Common myeloid progenitor, CD34-positive (primary cell): ENCODE data around the gene MTFP1.

Source experiments
- CTCF ChIA-PET: fragments of 350-600 bp; sonication (Branson Sonifier 250); formaldehyde crosslinking; loops from one replicate; lab custom pipeline; 2021; ENCODE audit warnings: antibody characterized with exemption; lab: Charles Lee
- POLR2A ChIA-PET: fragments of 350-600 bp; sonication (Branson Sonifier 250); formaldehyde crosslinking; loops from one replicate; lab custom pipeline; 2021; ENCODE audit warnings: antibody characterized with exemption; lab: Charles Lee
- DNase-seq, 3 donors: peaks; one replicate each; pipeline versions ENCODE4 v3.0.0 to v3.0.0-alpha.2; 2013
- H3K27ac ChIP-seq, 2 experiments: 1 replicate in 1 of 2; 2 replicates in 1 of 2; pipeline ENCODE4 v1.7.0; 2013; ENCODE audit warnings: inconsistent platforms in 2 of 2, low read length in 2 of 2, mild to moderate bottlenecking in 2 of 2, low read depth in 1 of 2, moderate library complexity in 1 of 2; ENCODE audit not compliant: severe bottlenecking in 2 of 2, insufficient read depth in 1 of 2, poor library complexity in 1 of 2
- H3K27me3 ChIP-seq, 5 experiments: replicated peaks in 2 of 5; 1 replicate in 3 of 5; 2 replicates in 2 of 5; pipeline versions ENCODE4 v1.6.1 to v1.7.0; 2013; ENCODE audit warnings: low read length in 4 of 5, mild to moderate bottlenecking in 2 of 5, moderate library complexity in 2 of 5, inconsistent platforms in 1 of 5; ENCODE audit not compliant: insufficient read depth in 5 of 5, control insufficient read depth in 4 of 5
- H3K36me3 ChIP-seq, 4 experiments: 1 replicate in 2 of 4; 2 replicates in 2 of 4; pipeline versions ENCODE4 v1.6.1 to v1.7.0; 2013; ENCODE audit warnings: low read length in 3 of 4, control low read depth in 1 of 4, mild to moderate bottlenecking in 1 of 4; ENCODE audit not compliant: control insufficient read depth in 4 of 4, insufficient read depth in 4 of 4
- H3K4me1 ChIP-seq, 4 experiments: 1 replicate in 3 of 4; 2 replicates in 1 of 4; pipeline versions ENCODE4 v1.6.1 to v1.7.1; 2013; ENCODE audit warnings: low read length in 3 of 4, mild to moderate bottlenecking in 3 of 4, control low read depth in 1 of 4, inconsistent platforms in 1 of 4, moderate library complexity in 1 of 4; ENCODE audit not compliant: control insufficient read depth in 4 of 4, insufficient read depth in 4 of 4; ENCODE audit errors: control extremely low read depth in 1 of 4
- H3K4me3 ChIP-seq, 7 experiments: 1 replicate in 4 of 7; 2 replicates in 3 of 7; pipeline versions ENCODE4 v1.5.1 to v1.7.0; 2013; ENCODE audit warnings: mild to moderate bottlenecking in 7 of 7, low read length in 6 of 7, moderate library complexity in 6 of 7, inconsistent platforms in 2 of 7, low read depth in 2 of 7, control low read depth in 1 of 7; ENCODE audit not compliant: insufficient read depth in 4 of 7, control insufficient read depth in 1 of 7; ENCODE audit errors: extremely low read depth in 1 of 7
- H3K9me3 ChIP-seq, 5 experiments: 1 replicate in 4 of 5; 2 replicates in 1 of 5; pipeline versions ENCODE4 v1.6.1 to v1.7.1; 2013; ENCODE audit warnings: low read length in 4 of 5, mild to moderate bottlenecking in 2 of 5, inconsistent platforms in 1 of 5, low read depth in 1 of 5, moderate library complexity in 1 of 5; ENCODE audit not compliant: control insufficient read depth in 4 of 5, insufficient read depth in 2 of 5; ENCODE audit errors: control extremely low read depth in 1 of 5
- WGBS: methylation state at CpG from one replicate; pipeline ENCODE4 v1.1.5; 2013; ENCODE audit not compliant: insufficient coverage; 5-methylcytosine and 5-hydroxymethylcytosine counted together

Gene MTFP1

GRCh38 chr22:30420347-30421125 is 5.0 kb upstream of the MTFP1 start:
- 96% methylated on average over 4 of the region's 6 CpGs for WGBS
- H3K36me3 ChIP-seq = peaks cover 2 to 31% (median 10%) of the 10 kb centered on the region in 4 experiments
- ChIA-PET POLR2A (no interaction called here), CTCF (interaction anchor here (1.7 to 6.8 kb wide), 2 partner anchors 8 to 14 kb away, joined by 5 to 42 read pairs; no protein-coding TSS in a partner anchor)
- H3K27me3 ChIP-seq = no peaks in the 10 kb centered on the region
- H3K4me3 ChIP-seq = no peak overlapping the region
- no peak overlapping the region for H3K27ac ChIP-seq
- peaks cover 9 to 33% (median 29%) of the 10 kb centered on the region in 4 experiments for H3K4me1 ChIP-seq
- no peaks in the 10 kb centered on the region for H3K9me3 ChIP-seq
- no peak for DNase-seq

- peaks cover 9 to 44% (median 41%) of the 10 kb centered on the region in 4 experiments for H3K4me1 ChIP-seq
- DNase-seq = peak in 2 of 3 donors; percentile 52 to 71
- ChIA-PET POLR2A (interaction anchor here (1.0 kb wide), 1 partner anchor 24 kb away, joined by 3 read pairs; the partner anchor contains the start of gene SEC14L2), CTCF (interaction anchor here (1.0 to 6.8 kb wide), 8 partner anchors 9 to 134 kb away, joined by 3 to 42 read pairs (median 4); no protein-coding TSS in a partner anchor)
- H3K9me3 ChIP-seq = no peaks in the 10 kb centered on the region
- H3K27me3 ChIP-seq = no peaks in the 10 kb centered on the region
- whole genome bisulfite sequencing = 82% methylated on average over 8 of the region's 8 CpGs
- H3K27ac ChIP-seq = peak overlapping the region in 1 of 2 experiments; percentile 61
- H3K4me3 ChIP-seq = no peak overlapping the region
- H3K36me3 ChIP-seq = peaks cover 0 to 22% (median 4%) of the 10 kb centered on the region in 4 experiments
These were observed 3.7 kb upstream of the MTFP1 start for GRCh38 chr22:30421695-30422480.

GRCh38 chr22:30422481-30423300 is 2.9 kb upstream of the MTFP1 start:
- H3K4me3 ChIP-seq = peak overlapping the region; percentile 54 to 85 (median 75)
- CTCF ChIA-PET = interaction anchor here (0.7 to 6.8 kb wide), 13 partner anchors 10 to 135 kb away, joined by 3 to 42 read pairs (median 4); partner anchors contain the start of genes SEC14L2 and SEC14L3
- DNase-seq = peak in 2 of 3 donors; percentile 27 to 40
- peaks cover 0 to 27% (median 3%) of the 10 kb centered on the region in 4 experiments for H3K36me3 ChIP-seq
- H3K27ac ChIP-seq = peak overlapping the region; percentile 81 to 88
- POLR2A ChIA-PET = no interaction called here
- H3K27me3 ChIP-seq = no peaks in the 10 kb centered on the region
- WGBS = 51% methylated on average over 18 of the region's 18 CpGs
- H3K4me1 ChIP-seq = peaks cover 9 to 44% (median 41%) of the 10 kb centered on the region in 4 experiments
- no peaks in the 10 kb centered on the region for H3K9me3 ChIP-seq

- no peaks in the 10 kb centered on the region for H3K27me3 ChIP-seq
- CTCF ChIA-PET = interaction anchor here (1.0 to 6.8 kb wide), 11 partner anchors 11 to 137 kb away, joined by 3 to 42 read pairs (median 4); partner anchors contain the start of gene SEC14L2
- H3K4me1 ChIP-seq = peaks cover 9 to 44% (median 41%) of the 10 kb centered on the region in 4 experiments
- no peak for DNase-seq
- H3K36me3 ChIP-seq = peaks cover 0 to 29% (median 3%) of the 10 kb centered on the region in 4 experiments
- no peaks in the 10 kb centered on the region for H3K9me3 ChIP-seq
- peak overlapping the region; percentile 81 to 88 for H3K27ac ChIP-seq
- 0% methylated on average over 26 of the region's 45 CpGs for WGBS
- POLR2A ChIA-PET = interaction anchor here (0.5 to 0.7 kb wide), 2 partner anchors 8 to 109 kb away, joined by 3 read pairs; no protein-coding TSS in a partner anchor
- peak overlapping the region; percentile 54 to 85 (median 75) for H3K4me3 ChIP-seq
These were observed 2.1 kb upstream of the MTFP1 start for GRCh38 chr22:30423301-30423958.

GRCh38 chr22:30423959-30424533 is 1.5 kb upstream of the MTFP1 start:
- Histone ChIP-seq H3K36me3 (peaks cover 0 to 29% (median 1%) of the 10 kb centered on the region in 4 experiments), H3K4me3 (peak overlapping the region; percentile 54 to 85 (median 75)), H3K27ac (peak overlapping the region; percentile 81 to 88), H3K9me3 (no peaks in the 10 kb centered on the region), H3K27me3 (no peaks in the 10 kb centered on the region), H3K4me1 (peaks cover 9 to 44% (median 41%) of the 10 kb centered on the region in 4 experiments)
- WGBS = 1% methylated on average over 29 of the region's 31 CpGs
- peak; percentile 99 to 100 (median 100) for DNase-seq
- ChIA-PET CTCF (interaction anchor here (1.0 to 6.8 kb wide), 11 partner anchors 11 to 138 kb away, joined by 3 to 42 read pairs (median 5); partner anchors contain the start of gene SEC14L2), POLR2A (interaction anchor here (0.5 to 0.7 kb wide), 2 partner anchors 9 to 110 kb away, joined by 3 read pairs; no protein-coding TSS in a partner anchor)
